ENCODE results near the gene PACC1. TPM values are rescaled to one million over a fixed set of nuclear protein-coding genes. Genes with fewer than 3 reads are reported as not detected.

Gene PACC1
- polyA plus RNA-seq (2011; rRNA removed): 10.6 and 12.6 TPM in 2 replicates
- polyA minus RNA-seq (2011; rRNA and poly(A)+ RNA removed): 13.5 and 22.7 TPM in 2 replicates

GRCh38 chr1:212414328-212415106, at the start of gene PACC1:
TSS of gene PACC1 (minus strand) at chr1:212414886. CDS start at chr1:212414757, 129 bp downstream.
- ChIA-PET POLR2A (interaction anchor here (1.0 kb wide), 1 partner anchor 16 kb away, joined by 3 read pairs; no protein-coding TSS in a partner anchor), CTCF (interaction anchor here (0.6 to 2.3 kb wide), 3 partner anchors 14 to 367 kb away, joined by 3 to 9 read pairs (median 3); no protein-coding TSS in a partner anchor)

GRCh38 chr1:212463565-212464285, 49.0 kb upstream of the PACC1 start:
- ChIA-PET POLR2A (no interaction called here), CTCF (interaction anchor here (0.6 to 9.0 kb wide), 4 partner anchors 8 to 393 kb away, joined by 3 to 113 read pairs (median 8); no protein-coding TSS in a partner anchor)
- no peak overlapping the region for H3K27ac ChIP-seq (ENCODE audit: low read depth, low read length)
- no peak for DNase-seq (ENCODE audit: low read depth, low spot score)
- H3K27me3 ChIP-seq (ENCODE audit: control insufficient read depth, insufficient read depth, low read length): peaks cover 11% of the 10 kb centered on the region
- H3K9me3 ChIP-seq (ENCODE audit: control insufficient read depth, insufficient read depth, low read length): no peaks in the 10 kb centered on the region; the same call in 1 of the 2 replicates
- no peak for TF ChIP-seq CTCF (IDR thresholded peaks at IDR 0.05; ENCODE audit: low read depth, low read length)
- H3K4me3 ChIP-seq (ENCODE audit: low read depth, low read length): no peak overlapping the region

More at GRCh38 chr1:212414328-212415106, at the start of gene PACC1:
- no peaks in the 10 kb centered on the region; the same call in 1 of the 2 replicates for H3K9me3 ChIP-seq (ENCODE audit: control insufficient read depth, insufficient read depth, low read length)
- DNase-seq (ENCODE audit: low read depth, low spot score): peak; percentile 63
- peaks cover 3% of the 10 kb centered on the region for H3K27me3 ChIP-seq (ENCODE audit: control insufficient read depth, insufficient read depth, low read length)
- H3K27ac ChIP-seq (ENCODE audit: low read depth, low read length): no peak within 1 kb of the TSS
- peak within 1 kb of the TSS; percentile 90 for H3K4me3 ChIP-seq (ENCODE audit: low read depth, low read length)
- no peak for TF ChIP-seq CTCF (IDR thresholded peaks at IDR 0.05; ENCODE audit: low read depth, low read length)

- Histone ChIP-seq H3K27me3 (ENCODE audit: control insufficient read depth, insufficient read depth, low read length) (peaks cover 11% of the 10 kb centered on the region), H3K9me3 (ENCODE audit: control insufficient read depth, insufficient read depth, low read length) (peaks cover 12% of the 10 kb centered on the region), H3K4me3 (ENCODE audit: low read depth, low read length) (no peak overlapping the region), H3K27ac (ENCODE audit: low read depth, low read length) (no peak overlapping the region)
- ChIA-PET POLR2A (no interaction called here), CTCF (interaction anchor here (0.6 kb wide), 1 partner anchor 426 kb away, joined by 3 read pairs; the partner anchor contains the start of genes DTL and INTS7)
- TF ChIP-seq CTCF (IDR thresholded peaks at IDR 0.05; ENCODE audit: low read depth, low read length): no peak
- no peak for DNase-seq (ENCODE audit: low read depth, low spot score)
Measured at GRCh38 chr1:212461916-212462660, 47.4 kb upstream of the PACC1 start.

- CTCF ChIA-PET: no interaction called here
- DNase-seq (ENCODE audit: low read depth, low spot score): no peak
- peaks cover 12% of the 10 kb centered on the region for H3K9me3 ChIP-seq (ENCODE audit: control insufficient read depth, insufficient read depth, low read length)
- no peak overlapping the region for H3K27ac ChIP-seq (ENCODE audit: low read depth, low read length)
- H3K27me3 ChIP-seq (ENCODE audit: control insufficient read depth, insufficient read depth, low read length): peaks cover 11% of the 10 kb centered on the region
- POLR2A ChIA-PET: no interaction called here
- no peak overlapping the region for H3K4me3 ChIP-seq (ENCODE audit: low read depth, low read length)
- no peak for TF ChIP-seq CTCF (IDR thresholded peaks at IDR 0.05; ENCODE audit: low read depth, low read length)
Measured at GRCh38 chr1:212460376-212460775, 45.7 kb upstream of the PACC1 start.
